Kidney epithelial cell (primary cell): ENCODE data around the gene MACROD2. TPM values are rescaled to one million over a fixed set of nuclear protein-coding genes. Genes with fewer than 3 reads are reported as not detected.

Source experiments
- DNase-seq: peaks from one replicate; pipeline ENCODE4 v3.0.0-alpha.2; 2010; ENCODE audit warnings: low read depth
- H3K27me3 ChIP-seq: 2 replicates; pipeline ENCODE4 v1.6.0; 2011; ENCODE audit warnings: low read length; ENCODE audit not compliant: control insufficient read depth, insufficient read depth
- H3K36me3 ChIP-seq: 2 replicates; pipeline ENCODE4 v1.5.1; 2011; ENCODE audit warnings: low read length; ENCODE audit not compliant: control insufficient read depth, insufficient read depth
- H3K4me3 ChIP-seq: 2 replicates; pipeline ENCODE4 v1.5.1; 2011; ENCODE audit warnings: low read depth, mild to moderate bottlenecking, control low read depth, low read length
- total RNA-seq: library from RNA; depleted of rRNA; stranded (reverse); fragments of >200 nt; gene quantifications from 2 replicates; pipeline ENCODE4 v1.2.3, GENCODE V29; 2015
- TF ChIP-seq, protein P1 (sequence below): IDR thresholded peaks from 2 replicates; pipeline ENCODE4 v1.5.1; 2011; ENCODE audit warnings: mild to moderate bottlenecking, moderate library complexity, low read length, control low read depth, inconsistent platforms; ENCODE audit not compliant: insufficient read depth, poor library complexity, severe bottlenecking

Gene MACROD2
- total RNA-seq, 1 donor from 2014 or later: 0.79 TPM

DNA sequence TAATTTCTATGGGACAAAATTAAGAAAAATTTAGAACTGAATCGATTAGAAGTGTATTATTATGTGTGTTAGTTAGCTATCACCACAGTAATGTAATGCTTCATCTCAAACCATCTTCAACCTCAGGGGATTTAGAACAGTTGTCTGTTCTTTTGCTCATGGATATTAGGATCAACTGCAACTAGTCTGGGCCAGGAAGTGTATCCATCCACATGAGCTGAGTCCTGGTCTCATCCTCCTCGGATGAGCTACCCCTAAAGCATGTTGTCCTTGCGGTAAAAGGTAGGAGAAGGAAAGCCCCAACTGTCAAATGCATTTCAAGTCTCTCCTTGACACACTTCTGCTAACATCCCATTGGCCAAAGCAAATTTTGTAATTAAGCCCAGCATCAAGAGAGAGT lies 2040.3 kb downstream of the MACROD2 start:
- TF ChIP-seq, protein P1, sequence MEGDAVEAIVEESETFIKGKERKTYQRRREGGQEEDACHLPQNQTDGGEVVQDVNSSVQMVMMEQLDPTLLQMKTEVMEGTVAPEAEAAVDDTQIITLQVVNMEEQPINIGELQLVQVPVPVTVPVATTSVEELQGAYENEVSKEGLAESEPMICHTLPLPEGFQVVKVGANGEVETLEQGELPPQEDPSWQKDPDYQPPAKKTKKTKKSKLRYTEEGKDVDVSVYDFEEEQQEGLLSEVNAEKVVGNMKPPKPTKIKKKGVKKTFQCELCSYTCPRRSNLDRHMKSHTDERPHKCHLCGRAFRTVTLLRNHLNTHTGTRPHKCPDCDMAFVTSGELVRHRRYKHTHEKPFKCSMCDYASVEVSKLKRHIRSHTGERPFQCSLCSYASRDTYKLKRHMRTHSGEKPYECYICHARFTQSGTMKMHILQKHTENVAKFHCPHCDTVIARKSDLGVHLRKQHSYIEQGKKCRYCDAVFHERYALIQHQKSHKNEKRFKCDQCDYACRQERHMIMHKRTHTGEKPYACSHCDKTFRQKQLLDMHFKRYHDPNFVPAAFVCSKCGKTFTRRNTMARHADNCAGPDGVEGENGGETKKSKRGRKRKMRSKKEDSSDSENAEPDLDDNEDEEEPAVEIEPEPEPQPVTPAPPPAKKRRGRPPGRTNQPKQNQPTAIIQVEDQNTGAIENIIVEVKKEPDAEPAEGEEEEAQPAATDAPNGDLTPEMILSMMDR: no peak
- no peak overlapping the region for H3K4me3 ChIP-seq
- H3K27me3 ChIP-seq: no peaks in the 10 kb centered on the region
- H3K36me3 ChIP-seq: no peaks in the 10 kb centered on the region
- no peak for DNase-seq

DNA sequence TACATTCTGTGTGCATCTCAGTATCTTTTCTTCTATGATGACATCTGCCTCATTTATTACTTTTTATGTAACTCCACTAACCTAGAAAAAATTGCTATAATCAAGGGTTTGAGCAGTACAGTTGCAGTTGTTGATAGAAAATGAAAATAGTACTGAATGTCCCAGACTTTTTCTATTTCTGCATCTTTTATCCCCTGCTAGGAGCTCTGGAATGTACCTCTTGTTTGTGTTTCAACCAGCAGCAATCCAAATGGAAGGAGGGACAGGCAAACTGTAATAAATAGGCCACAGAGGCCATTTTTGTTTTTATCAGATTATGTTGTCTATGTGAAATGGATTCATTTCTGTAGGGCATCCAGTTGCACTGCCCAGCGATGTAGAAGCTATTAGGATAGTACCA lies 2041.0 kb downstream of the MACROD2 start:
- Histone ChIP-seq H3K27me3 (no peaks in the 10 kb centered on the region), H3K36me3 (no peaks in the 10 kb centered on the region), H3K4me3 (no peak overlapping the region)
- no peak for DNase-seq
- TF ChIP-seq, protein P1: no peak

GRCh38 chr20:16040742-16041141 lies 2045.4 kb downstream of the MACROD2 start:
- H3K27me3 ChIP-seq: no peaks in the 10 kb centered on the region
- DNase-seq: no peak
- no peaks in the 10 kb centered on the region for H3K36me3 ChIP-seq
- TF ChIP-seq, protein P1: no peak
- H3K4me3 ChIP-seq: no peak overlapping the region

DNA sequence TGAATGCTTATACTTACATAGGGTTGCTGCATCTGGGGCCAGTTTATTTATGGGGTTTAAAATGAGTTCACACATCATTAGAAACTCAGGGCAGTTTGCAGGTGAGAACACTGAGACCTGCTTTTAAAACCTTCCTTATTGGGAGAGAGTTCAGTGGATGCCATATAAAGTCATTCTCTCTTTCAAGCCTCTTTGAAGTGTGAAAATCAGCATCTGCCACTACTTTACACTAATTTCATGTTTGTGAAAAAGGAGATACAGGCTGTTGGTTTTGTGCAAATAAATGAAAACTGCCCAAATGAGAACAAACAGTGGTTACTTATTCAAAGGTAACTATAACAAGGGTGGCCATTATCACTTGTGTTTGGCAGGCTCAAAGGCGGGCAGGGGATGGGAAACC lies 2047.4 kb downstream of the MACROD2 start:
- Histone ChIP-seq H3K4me3 (no peak overlapping the region), H3K27me3 (no peaks in the 10 kb centered on the region), H3K36me3 (no peaks in the 10 kb centered on the region)
- TF ChIP-seq, protein P1: no peak
- DNase-seq: no peak

GRCh38 chr20:16043931-16044330 lies 2048.6 kb downstream of the MACROD2 start:
- TF ChIP-seq, protein P1: no peak
- H3K36me3 ChIP-seq: no peaks in the 10 kb centered on the region
- H3K4me3 ChIP-seq: no peak overlapping the region
- no peaks in the 10 kb centered on the region for H3K27me3 ChIP-seq
- no peak for DNase-seq

GRCh38 chr20:16048876-16049275 lies 2053.6 kb downstream of the MACROD2 start:
- DNase-seq: no peak
- TF ChIP-seq, protein P1: no peak
- no peaks in the 10 kb centered on the region for H3K27me3 ChIP-seq
- no peak overlapping the region for H3K4me3 ChIP-seq
- H3K36me3 ChIP-seq: no peaks in the 10 kb centered on the region
